CD4-positive, alpha-beta T cell treated with Interleukin-15 for 1 hour (primary cell): ENCODE data around the gene ANKS1A.

Source experiments
- DNase-seq: peaks from one replicate; pipeline ENCODE4 v3.0.0-alpha.2; 2020

The ANKS1A gene

DNA sequence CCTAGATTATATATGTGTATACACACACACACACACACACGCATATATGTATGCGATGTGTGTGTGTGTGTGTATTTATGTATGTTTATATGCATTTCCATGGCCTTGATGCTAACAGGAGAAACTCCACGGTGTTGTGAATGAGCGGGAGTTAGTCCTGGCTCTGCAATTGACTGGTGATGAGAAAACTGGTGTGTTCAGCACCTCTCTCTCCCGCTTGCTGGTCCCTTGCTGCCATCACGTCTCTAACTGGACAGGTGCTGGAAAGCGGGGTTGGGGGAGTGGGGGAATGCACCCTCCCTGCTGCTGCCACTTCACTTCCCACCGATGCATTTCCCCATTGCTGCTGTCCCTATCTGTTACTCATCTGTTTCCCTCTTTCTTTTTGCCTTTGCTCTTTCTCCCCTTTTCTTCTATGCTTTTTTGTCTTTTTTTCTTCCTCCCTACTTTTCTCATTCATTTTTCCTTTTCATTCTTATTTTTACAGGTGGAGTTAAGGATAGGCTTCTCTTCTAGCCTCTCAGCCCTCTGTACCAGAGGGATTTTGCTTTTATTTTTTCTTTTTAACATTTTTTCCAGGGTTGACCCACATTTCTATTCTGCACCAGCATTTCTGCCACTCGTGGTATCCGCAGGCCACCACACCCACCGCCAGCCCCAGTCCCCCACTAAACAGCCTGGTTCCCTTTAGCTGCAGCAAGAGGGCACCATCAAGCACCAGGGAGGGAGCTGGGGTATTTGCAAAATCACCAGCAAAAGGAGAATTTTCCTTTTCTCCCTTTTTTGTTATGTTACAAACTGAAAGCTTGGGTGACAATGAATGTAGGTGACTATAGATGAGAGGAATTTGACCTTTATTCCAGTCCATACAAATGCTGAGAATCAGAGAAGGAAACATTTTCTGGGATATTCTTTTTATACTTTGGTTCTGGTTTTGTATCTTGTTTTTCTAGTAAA is 136.5 kb downstream of the ANKS1A start:
- no peak for DNase-seq

DNA sequence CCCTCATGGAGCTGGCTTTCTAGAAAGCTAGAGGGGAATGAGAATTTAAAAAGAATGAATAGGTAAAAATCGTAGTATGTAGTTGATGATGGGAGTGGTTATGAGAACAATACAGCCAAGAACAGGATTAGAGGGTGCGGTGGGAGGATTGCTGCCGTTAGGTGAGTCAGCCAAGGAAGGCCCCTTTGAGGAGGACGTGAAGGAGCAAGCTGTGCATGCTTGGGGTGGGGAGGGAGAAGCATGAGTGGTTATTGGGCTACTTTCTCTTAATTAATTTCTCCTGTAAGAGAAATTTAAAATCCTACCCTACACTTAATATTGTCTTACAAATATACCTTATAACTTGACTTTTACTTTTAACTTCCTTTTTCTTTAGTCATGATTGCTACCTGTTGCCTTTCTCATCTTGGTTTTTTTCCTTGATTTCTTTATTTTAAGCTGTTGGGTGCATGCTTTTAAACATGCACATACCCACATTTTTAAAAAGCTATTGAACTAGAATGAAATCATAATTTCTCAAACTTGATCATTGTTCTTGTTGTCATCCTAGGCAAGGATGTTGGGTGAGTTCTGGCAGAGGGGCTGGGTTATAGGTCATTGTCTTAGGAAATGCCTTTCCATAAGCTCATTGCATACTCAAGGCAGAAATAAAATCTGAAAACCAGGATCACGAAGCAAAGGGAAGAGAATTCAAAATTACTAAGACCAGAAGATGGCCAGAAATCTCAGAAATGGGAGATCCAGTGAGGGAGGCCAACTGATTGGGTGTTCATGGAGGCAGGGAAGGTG is 137.6 kb downstream of the ANKS1A start:
- no peak for DNase-seq

GRCh38 chr6:35027807-35028206 is 138.8 kb downstream of the ANKS1A start:
- DNase-seq, result no peak

GRCh38 chr6:35028781-35029769 is 140.0 kb downstream of the ANKS1A start:
- DNase-seq, result no peak

DNA sequence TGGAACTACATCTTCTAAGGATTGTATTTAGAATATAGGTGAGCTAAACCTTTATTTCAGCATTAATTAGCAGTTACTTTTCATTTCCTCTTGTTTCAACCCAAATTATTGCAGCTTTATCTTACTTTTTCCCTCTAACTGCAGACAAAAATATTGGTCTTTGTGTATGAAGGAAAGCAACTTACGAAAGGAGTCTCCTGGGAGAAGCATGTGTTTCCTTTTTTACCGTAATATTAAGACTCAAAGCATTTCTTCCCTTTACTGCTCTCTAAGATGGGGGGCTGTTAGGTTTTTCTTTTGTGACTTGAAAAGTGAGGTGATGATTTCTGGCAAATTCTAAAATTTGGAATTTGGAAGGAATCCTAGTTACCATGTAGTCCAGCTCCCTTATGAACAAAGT is 141.0 kb downstream of the ANKS1A start:
- no peak for DNase-seq

DNA sequence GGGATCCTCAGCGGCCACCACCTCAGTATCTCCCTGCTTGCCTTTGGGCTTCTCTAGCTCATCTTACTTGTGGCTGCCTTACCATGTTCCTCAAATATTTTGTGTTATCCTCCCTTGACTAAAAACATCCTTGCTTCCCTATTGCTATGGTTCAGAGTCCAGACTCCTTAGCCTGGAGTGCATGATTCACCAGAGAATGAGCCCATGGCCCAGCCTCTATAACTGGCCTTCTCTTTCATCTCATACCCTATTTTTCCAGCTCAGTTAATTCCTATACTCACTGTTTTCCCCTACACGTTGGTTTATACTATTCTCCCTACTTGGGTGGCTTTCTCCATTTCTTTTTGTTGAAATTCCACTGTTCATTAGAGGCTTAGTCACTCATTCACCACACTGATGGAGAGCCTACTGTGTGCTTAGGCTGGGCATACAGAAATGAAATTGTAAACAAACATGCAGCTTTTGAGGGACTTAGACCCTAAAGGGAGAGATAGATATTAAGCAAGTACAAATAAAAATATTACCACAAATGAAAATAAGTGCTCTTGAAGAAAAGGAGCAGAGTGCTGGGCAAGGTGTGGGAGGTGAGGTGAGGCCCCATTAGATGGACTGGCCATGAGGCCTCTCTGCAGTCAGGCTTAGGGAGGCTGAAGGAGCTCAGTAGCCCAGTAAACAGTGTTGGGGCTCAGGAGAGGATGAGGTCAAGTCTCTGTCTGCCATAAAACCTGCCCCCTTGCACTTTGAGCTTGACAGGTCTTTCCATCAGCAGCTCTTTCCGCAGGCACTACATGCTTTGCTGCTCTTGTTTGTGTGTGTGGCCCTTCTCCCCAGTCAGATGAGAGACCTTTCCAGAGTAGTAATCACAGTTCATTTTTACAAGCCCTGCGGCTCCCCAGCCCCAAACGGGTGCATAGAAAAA is 142.8 kb downstream of the ANKS1A start:
- DNase-seq, result no peak

DNA sequence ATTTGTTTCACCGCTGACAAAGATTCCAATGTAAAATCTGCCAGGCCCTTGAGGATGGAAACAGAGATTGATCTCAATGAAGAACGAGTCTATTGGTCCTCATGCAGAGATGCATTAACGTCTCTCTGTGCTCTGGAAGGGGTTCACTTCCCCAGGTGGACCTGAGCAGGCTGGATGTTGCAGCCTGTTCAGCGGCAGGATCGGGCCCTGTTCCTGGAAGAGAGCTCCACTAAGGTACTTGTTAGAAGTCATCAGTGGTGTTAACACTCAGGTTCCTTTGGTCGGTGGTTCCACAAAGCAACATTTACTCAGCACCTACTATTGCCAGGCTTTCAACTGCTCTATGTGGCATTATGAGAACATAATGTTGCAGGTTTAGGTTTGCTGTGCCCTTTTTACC is 144.6 kb downstream of the ANKS1A start:
- DNase-seq, result no peak

DNA sequence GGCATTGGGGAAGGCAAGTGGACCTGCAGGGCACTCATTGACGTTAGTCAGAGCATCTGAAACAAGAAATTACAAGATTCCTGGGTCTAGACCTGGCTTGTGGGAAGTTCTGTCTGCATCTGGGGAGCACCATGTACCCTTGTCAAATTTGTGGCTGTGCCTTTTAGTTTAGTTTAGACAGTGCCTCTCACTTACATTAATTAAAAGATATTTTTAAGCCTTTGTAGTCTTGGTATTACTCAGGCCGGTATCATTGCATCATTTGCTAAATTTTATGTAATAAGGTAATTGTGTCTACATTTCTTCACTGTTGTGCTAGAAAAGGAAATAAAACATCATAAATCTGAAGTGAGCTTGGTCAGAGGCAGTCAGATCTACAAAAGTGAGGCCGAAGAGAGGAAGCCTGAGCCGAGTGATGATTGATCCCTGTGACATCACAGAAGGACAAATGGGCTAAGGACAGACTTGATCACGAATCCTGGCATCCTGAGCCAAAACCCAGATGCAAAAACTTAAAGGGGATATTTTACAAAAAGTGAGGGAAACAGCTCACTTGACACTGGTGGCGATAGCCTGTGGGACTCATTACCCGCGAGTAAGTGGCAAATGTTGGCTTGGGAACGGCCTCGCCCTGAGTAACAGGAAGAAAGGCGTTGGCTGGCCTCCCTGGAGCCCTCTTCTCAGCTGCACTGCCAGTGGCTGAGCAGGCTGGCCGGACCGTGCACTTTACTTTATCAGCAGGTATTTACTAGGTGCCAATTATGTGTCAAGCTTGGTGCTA is 145.5 kb downstream of the ANKS1A start:
- DNase-seq, result peak; percentile 39

GRCh38 chr6:35035481-35036030 is 146.5 kb downstream of the ANKS1A start:
- no peak for DNase-seq

DNA sequence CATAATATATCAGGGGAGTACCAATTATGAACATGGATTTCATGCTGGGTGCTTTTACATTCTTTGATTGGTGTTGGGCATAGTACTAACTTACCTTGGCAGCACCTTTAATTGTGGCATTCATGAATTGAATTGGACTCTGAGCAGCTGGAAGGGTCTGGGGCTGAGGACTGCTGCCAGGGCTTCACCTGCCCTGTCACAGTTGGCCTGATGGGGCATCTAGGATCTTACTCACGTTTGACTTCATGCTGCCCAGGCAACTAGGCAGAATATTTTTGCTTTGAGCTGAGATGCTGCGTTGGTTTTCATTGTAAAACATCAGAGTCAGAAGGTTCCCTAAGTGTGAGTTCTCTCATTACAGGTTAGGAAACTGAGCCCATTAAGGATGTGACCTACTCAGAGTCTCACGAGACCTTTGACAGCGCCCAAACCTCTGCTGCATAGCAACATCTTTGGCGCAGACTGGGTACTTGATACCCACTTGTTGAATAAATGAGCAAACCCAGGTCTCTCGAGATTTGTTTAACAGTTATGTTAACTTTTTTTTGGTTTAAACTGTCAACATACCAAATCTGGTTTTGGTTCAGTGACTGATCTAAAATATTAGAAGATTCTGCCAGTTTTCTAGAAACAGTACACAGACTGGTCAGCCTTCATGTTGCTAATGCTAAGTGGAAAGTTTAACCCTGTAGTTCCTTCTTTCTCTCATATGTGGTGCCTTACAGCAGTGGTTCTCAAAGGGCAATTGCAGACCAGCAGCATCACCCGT is 147.2 kb downstream of the ANKS1A start:
- no peak for DNase-seq

GRCh38 chr6:35036828-35037663 is 148.0 kb downstream of the ANKS1A start:
- no peak for DNase-seq

GRCh38 chr6:35037664-35038038 is 148.6 kb downstream of the ANKS1A start:
- DNase-seq, result no peak

GRCh38 chr6:35038076-35038475 is 149.0 kb downstream of the ANKS1A start:
- no peak for DNase-seq

DNA sequence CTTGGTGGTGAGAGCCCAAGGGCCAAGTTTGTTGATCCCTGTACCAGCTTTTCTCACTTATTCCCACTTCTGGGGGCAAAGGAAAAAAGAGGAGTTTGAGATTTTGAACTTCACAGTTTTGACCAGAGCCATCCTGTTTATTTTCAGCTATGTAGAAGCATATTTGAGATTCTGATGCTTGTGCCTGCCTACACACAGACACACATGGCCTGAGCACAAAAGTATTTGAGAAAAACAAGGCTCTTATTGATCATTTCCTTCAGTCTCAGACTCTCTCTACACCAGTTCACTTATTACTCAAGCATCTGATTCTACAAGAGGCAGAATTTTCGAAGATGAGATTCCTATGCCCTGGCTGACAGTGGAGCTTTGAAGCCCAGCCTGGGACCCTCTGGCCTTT is 151.3 kb downstream of the ANKS1A start:
- DNase-seq, result no peak

GRCh38 chr6:35041086-35041861 is 152.2 kb downstream of the ANKS1A start:
- DNase-seq, result no peak

DNA sequence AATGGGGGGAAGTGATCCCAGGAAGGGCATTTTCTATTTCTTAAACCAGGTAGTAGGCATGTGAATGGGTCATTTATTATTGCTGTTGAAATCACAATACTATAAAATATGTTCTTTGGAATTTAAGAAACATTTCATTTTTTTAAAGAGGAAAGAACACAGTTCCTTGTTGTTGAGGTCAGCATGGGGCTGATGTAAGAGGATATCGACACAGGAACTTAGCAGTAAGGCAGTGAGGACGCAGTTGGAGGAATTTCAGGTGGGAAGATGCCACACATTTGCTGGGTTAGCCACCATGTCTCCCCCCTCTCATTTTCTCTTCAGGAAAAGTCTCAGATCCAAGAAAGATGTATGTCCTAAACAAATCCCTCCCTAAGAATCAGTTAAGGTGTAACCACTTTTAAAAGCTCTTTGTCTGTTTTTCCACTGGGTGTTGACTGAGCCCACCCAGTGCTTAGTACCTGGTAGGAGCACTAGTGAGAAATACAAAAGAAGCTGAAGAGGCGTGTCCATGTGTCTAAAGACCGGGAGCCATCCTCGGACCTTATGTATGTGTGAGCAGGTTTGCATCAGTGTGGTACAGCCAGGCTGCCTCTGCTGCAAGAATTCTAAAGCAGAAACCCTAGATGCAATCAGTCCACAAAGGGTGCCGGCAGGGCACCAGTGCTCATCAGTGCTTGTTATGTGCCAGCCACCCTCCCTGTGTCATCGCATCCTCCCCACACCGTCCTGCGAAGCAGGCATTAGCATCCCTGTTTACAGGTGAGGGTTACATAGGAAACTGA is 153.2 kb downstream of the ANKS1A start:
- no peak for DNase-seq
